Measurements from ENCODE around the gene ERC1. TPM values are rescaled to one million over a fixed set of nuclear protein-coding genes. Genes with fewer than 3 reads are reported as not detected.
A peak's percentile ranks its signal among the peaks of the same experiment; 100 is the strongest.

The ERC1 gene
- total RNA-seq, 2 donors from 2014 or later = 18.9 to 72.9 TPM

DNA sequence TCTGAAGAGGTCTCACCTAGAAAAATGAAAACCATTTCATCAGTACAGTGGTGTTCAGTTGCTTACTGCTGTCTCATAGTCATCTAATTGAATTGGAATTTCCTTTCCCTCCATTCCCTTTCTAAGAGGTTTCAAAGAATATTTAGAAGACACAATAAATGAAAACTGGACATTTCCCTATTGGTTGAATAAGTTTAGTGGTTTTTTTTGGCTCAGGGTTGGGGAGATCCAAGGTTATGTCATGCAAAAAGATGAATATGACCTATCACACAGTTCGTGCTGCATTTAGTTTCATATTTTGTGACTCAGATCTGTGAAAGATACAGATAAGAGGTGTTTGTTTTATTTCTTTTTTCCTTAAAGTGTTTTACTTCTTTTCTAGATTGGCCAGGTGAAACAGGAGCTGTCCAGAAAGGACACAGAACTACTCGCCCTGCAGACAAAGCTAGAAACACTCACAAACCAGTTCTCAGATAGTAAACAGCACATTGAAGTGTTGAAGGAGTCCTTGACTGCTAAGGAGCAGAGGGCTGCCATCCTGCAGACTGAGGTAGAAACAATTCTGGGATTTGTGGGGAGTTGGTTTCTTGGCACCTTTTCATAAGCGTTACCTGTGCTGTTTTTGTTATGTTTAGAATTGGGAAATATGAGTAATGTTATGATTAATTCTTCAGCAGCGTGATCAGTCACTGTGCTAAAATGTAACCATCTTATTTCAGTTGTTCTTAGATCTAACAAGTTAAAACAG, 124.6 kb downstream of the ERC1 start:
- intact Hi-C loops (cut with DNase I) = no loop called here
- DNase-seq (ENCODE audit: low spot score) = no peak
- Histone ChIP-seq H3K4me3 (no peak overlapping the region), H3K4me1 (replicated peaks) (no peaks in the 10 kb centered on the region), H3K36me3 (no peaks in the 10 kb centered on the region), H3K27ac (no peak overlapping the region), H3K9me3 (no peaks in the 10 kb centered on the region), H3K27me3 (replicated peaks; ENCODE audit: insufficient read depth) (no peaks in the 10 kb centered on the region)
- WGBS = 39% methylated on average over 4 of the region's 4 CpGs
- TF ChIP-seq POLR2AphosphoS5 (IDR thresholded peaks at IDR 0.05) = peak; percentile 26
- no peak for TF ChIP-seq POLR2A (IDR thresholded peaks at IDR 0.05)
- TF ChIP-seq, protein P1, sequence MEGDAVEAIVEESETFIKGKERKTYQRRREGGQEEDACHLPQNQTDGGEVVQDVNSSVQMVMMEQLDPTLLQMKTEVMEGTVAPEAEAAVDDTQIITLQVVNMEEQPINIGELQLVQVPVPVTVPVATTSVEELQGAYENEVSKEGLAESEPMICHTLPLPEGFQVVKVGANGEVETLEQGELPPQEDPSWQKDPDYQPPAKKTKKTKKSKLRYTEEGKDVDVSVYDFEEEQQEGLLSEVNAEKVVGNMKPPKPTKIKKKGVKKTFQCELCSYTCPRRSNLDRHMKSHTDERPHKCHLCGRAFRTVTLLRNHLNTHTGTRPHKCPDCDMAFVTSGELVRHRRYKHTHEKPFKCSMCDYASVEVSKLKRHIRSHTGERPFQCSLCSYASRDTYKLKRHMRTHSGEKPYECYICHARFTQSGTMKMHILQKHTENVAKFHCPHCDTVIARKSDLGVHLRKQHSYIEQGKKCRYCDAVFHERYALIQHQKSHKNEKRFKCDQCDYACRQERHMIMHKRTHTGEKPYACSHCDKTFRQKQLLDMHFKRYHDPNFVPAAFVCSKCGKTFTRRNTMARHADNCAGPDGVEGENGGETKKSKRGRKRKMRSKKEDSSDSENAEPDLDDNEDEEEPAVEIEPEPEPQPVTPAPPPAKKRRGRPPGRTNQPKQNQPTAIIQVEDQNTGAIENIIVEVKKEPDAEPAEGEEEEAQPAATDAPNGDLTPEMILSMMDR (IDR thresholded peaks at IDR 0.05) = no peak

- Histone ChIP-seq H3K9me3 (no peaks in the 10 kb centered on the region), H3K36me3 (no peaks in the 10 kb centered on the region), H3K27ac (no peak overlapping the region), H3K4me3 (no peak overlapping the region), H3K4me1 (replicated peaks) (no peaks in the 10 kb centered on the region), H3K27me3 (replicated peaks; ENCODE audit: insufficient read depth) (no peaks in the 10 kb centered on the region)
- intact Hi-C loops (cut with DNase I) = no loop called here
- DNase-seq (ENCODE audit: low spot score) = no peak
- TF ChIP-seq, protein P1 (IDR thresholded peaks at IDR 0.05) = no peak
- TF ChIP-seq POLR2A (IDR thresholded peaks at IDR 0.05) (no peak), POLR2AphosphoS5 (IDR thresholded peaks at IDR 0.05) (no peak)
- 69% methylated on average over 6 of the region's 6 CpGs for WGBS
Measured at GRCh38 chr12:1117371-1117770, 126.3 kb downstream of the ERC1 start.

DNA sequence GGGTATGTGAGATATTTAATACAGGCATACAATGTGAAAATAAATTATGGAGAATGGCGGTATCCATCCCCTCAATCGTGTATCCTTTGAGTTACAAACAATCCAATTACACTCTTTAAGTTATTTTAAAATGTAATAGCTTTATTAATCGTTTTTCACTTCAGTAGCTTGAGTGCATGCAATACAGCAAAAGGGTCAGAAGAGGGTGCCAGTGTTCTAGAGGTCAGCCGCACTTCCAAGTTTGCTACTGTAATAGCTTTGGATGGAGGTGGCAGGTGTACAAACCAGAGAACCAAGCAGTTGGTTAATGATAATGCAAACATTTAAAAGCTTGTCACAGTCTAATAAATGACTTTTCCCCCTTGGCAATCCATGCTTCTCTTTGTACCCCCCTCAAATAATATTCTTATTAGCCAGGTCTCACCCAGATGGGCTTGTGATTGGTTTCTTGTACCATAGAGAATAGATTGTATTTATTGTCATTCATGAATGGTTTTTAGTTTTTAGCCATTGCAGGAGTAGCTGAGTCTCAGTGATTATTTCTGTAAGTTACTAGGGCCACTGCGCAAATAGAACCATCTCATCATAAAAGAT, 127.0 kb downstream of the ERC1 start:
- Histone ChIP-seq H3K27ac (no peak overlapping the region), H3K4me3 (no peak overlapping the region), H3K36me3 (no peaks in the 10 kb centered on the region), H3K4me1 (replicated peaks) (no peaks in the 10 kb centered on the region), H3K9me3 (no peaks in the 10 kb centered on the region), H3K27me3 (replicated peaks; ENCODE audit: insufficient read depth) (no peaks in the 10 kb centered on the region)
- TF ChIP-seq POLR2AphosphoS5 (IDR thresholded peaks at IDR 0.05) (peak; percentile 54), POLR2A (IDR thresholded peaks at IDR 0.05) (no peak)
- TF ChIP-seq, protein P1 (IDR thresholded peaks at IDR 0.05) = peak; percentile 84 to 96 (median 92)
- DNase-seq (ENCODE audit: low spot score) = peak; percentile 80
- 22% methylated on average over 5 of the region's 5 CpGs for WGBS
- intact Hi-C loops (cut with DNase I) = loop anchor here (2.0 kb wide), 1 partner anchor 465 kb away; no protein-coding TSS in a partner anchor

- Histone ChIP-seq H3K9me3 (no peaks in the 10 kb centered on the region), H3K27ac (no peak overlapping the region), H3K27me3 (replicated peaks; ENCODE audit: insufficient read depth) (no peaks in the 10 kb centered on the region), H3K4me3 (no peak overlapping the region), H3K4me1 (replicated peaks) (no peaks in the 10 kb centered on the region), H3K36me3 (no peaks in the 10 kb centered on the region)
- 78% methylated on average over 3 of the region's 3 CpGs for WGBS
- TF ChIP-seq POLR2A (IDR thresholded peaks at IDR 0.05) (no peak), POLR2AphosphoS5 (IDR thresholded peaks at IDR 0.05) (no peak)
- TF ChIP-seq, protein P1 (IDR thresholded peaks at IDR 0.05) = no peak
- no peak for DNase-seq (ENCODE audit: low spot score)
- intact Hi-C loops (cut with DNase I) = loop anchor here (10.0 kb wide), 1 partner anchor 152 kb away; no protein-coding TSS in a partner anchor
Measured at GRCh38 chr12:1122786-1123185, 131.8 kb downstream of the ERC1 start.
